ENCODE data around the gene SVIP. TPM values are rescaled to one million over a fixed set of nuclear protein-coding genes. Genes with fewer than 3 reads are reported as not detected.

SVIP gene
- total and polyA plus RNA-seq, 2 experiments from 2014 or later = 13.2 to 14.9 TPM

DNA sequence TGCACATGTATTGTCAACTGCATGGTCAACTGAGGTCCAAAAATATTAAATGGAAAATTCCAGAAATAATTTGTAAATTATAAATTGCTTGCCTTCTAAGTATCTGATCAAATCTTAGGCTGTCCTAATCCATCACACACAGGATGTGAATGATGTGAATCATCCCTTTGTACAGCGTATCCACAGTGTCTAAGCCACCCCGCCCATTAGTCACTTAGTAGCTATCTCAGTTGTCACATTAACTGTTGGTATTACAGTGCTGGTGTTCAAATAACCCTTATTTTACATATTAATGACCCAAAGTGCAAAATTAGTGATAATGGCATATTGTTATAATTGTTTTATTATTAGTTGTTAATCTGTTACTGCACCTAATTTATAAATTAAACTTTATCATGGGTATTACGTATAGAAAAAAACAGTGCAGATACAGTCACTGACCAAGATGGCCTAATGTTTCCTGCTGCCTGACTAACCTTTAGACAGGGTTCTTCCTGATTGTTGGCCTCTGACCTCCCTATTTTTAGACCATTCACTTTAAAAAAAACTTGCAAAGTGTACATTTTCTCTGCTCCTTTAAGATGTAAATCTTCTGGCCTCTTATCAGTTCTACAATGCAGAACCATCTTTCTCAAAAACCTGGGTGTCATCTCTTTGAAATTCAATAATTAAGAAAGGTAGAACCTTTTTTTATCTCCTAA lies 2.9 kb upstream of the SVIP start:
- Histone ChIP-seq H3K4me1 (ENCODE audit: insufficient read depth) (no peaks in the 10 kb centered on the region), H4K20me1 (ENCODE audit: insufficient read depth, poor library complexity, severe bottlenecking) (no peaks in the 10 kb centered on the region), H3K79me2 (peaks cover 9% of the 10 kb centered on the region), H3K9me2 (replicated peaks; ENCODE audit: insufficient read depth) (no peaks in the 10 kb centered on the region), H3K4me2 (no peak overlapping the region), H3K4me3 (no peak overlapping the region), H3K27me3 (no peaks in the 10 kb centered on the region), H3K27ac (no peak overlapping the region), H3K36me3 (replicated peaks; ENCODE audit: insufficient read depth, low read depth) (no peaks in the 10 kb centered on the region), H3K9me3 (ENCODE audit: low read depth) (no peaks in the 10 kb centered on the region), H2AFZ (no peak overlapping the region)
- no peak for DNase-seq (ENCODE audit: low spot score)
- TF ChIP-seq EZH2 (IDR thresholded peaks at IDR 0.05; ENCODE audit: borderline replicate concordance) = no peak
- TF ChIP-seq EZH2phosphoT487 (IDR thresholded peaks at IDR 0.05; ENCODE audit: low read depth, severe bottlenecking, unreplicated experiment) = no peak
- TF ChIP-seq, protein P1, sequence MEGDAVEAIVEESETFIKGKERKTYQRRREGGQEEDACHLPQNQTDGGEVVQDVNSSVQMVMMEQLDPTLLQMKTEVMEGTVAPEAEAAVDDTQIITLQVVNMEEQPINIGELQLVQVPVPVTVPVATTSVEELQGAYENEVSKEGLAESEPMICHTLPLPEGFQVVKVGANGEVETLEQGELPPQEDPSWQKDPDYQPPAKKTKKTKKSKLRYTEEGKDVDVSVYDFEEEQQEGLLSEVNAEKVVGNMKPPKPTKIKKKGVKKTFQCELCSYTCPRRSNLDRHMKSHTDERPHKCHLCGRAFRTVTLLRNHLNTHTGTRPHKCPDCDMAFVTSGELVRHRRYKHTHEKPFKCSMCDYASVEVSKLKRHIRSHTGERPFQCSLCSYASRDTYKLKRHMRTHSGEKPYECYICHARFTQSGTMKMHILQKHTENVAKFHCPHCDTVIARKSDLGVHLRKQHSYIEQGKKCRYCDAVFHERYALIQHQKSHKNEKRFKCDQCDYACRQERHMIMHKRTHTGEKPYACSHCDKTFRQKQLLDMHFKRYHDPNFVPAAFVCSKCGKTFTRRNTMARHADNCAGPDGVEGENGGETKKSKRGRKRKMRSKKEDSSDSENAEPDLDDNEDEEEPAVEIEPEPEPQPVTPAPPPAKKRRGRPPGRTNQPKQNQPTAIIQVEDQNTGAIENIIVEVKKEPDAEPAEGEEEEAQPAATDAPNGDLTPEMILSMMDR (IDR thresholded peaks at IDR 0.05; ENCODE audit: poor library complexity) = no peak
- WGBS (ENCODE audit: low lambda C conversion rate, missing lambda C conversion rate) = 81% methylated on average over 3 of the region's 3 CpGs

GRCh38 chr11:22830082-22830414 lies 447 bp upstream of the SVIP start:
- no peak overlapping the region for H3K4me3 ChIP-seq
- H3K9me3 ChIP-seq (ENCODE audit: low read depth) = no peaks in the 10 kb centered on the region
- peak overlapping the region; percentile 51 for H2AFZ ChIP-seq
- no peaks in the 10 kb centered on the region for H3K36me3 ChIP-seq (replicated peaks; ENCODE audit: insufficient read depth, low read depth)
- peaks cover 9% of the 10 kb centered on the region for H3K79me2 ChIP-seq
- no peaks in the 10 kb centered on the region for H4K20me1 ChIP-seq (ENCODE audit: insufficient read depth, poor library complexity, severe bottlenecking)
- H3K4me1 ChIP-seq (ENCODE audit: insufficient read depth) = no peaks in the 10 kb centered on the region
- H3K27me3 ChIP-seq = no peaks in the 10 kb centered on the region
- WGBS (ENCODE audit: low lambda C conversion rate, missing lambda C conversion rate) = 48% methylated on average over 4 of the region's 4 CpGs
- TF ChIP-seq EZH2 (IDR thresholded peaks at IDR 0.05; ENCODE audit: borderline replicate concordance) = no peak
- TF ChIP-seq, protein P1 (IDR thresholded peaks at IDR 0.05; ENCODE audit: poor library complexity) = no peak
- no peak for TF ChIP-seq EZH2phosphoT487 (IDR thresholded peaks at IDR 0.05; ENCODE audit: low read depth, severe bottlenecking, unreplicated experiment)
- no peaks in the 10 kb centered on the region for H3K9me2 ChIP-seq (replicated peaks; ENCODE audit: insufficient read depth)
- H3K27ac ChIP-seq = peak overlapping the region; percentile 5
- DNase-seq (ENCODE audit: low spot score) = no peak
- H3K4me2 ChIP-seq = peak overlapping the region; percentile 70

DNA sequence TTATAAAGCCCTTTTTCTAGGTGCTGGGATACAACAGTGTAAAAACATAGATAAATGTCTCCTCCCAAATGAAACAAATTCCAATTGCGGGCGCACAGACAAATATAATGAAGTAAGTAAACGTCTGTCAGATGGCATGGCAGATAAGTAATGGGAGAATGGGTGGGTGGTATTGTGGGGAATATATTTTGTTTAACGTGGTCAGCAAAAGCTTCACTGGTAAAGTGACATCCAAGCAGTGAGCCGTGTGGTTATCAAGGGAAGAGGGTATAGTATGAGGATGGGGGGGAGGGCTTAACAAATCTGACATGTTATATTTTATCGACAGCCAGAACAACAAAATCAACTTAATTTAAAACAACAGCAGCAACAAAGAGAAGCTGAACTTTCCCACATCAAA lies 1.2 kb downstream of the SVIP start:
- H3K79me2 ChIP-seq = peaks cover 9% of the 10 kb centered on the region
- H3K9me2 ChIP-seq (replicated peaks; ENCODE audit: insufficient read depth) = no peaks in the 10 kb centered on the region
- no peaks in the 10 kb centered on the region for H4K20me1 ChIP-seq (ENCODE audit: insufficient read depth, poor library complexity, severe bottlenecking)
- H3K4me2 ChIP-seq = peak overlapping the region; percentile 70
- H3K4me1 ChIP-seq (ENCODE audit: insufficient read depth) = no peaks in the 10 kb centered on the region
- H3K27me3 ChIP-seq = no peaks in the 10 kb centered on the region
- H2AFZ ChIP-seq = no peak overlapping the region
- no peaks in the 10 kb centered on the region for H3K36me3 ChIP-seq (replicated peaks; ENCODE audit: insufficient read depth, low read depth)
- H3K9me3 ChIP-seq (ENCODE audit: low read depth) = no peaks in the 10 kb centered on the region
- 57% methylated on average over 6 of the region's 6 CpGs for WGBS (ENCODE audit: low lambda C conversion rate, missing lambda C conversion rate)
- H3K27ac ChIP-seq = no peak overlapping the region
- no peak for DNase-seq (ENCODE audit: low spot score)
- TF ChIP-seq, protein P1 (IDR thresholded peaks at IDR 0.05; ENCODE audit: poor library complexity) = no peak
- TF ChIP-seq EZH2 (IDR thresholded peaks at IDR 0.05; ENCODE audit: borderline replicate concordance) (no peak), EZH2phosphoT487 (IDR thresholded peaks at IDR 0.05; ENCODE audit: low read depth, severe bottlenecking, unreplicated experiment) (no peak)
- peak overlapping the region; percentile 58 for H3K4me3 ChIP-seq
